Small intestine (tissue), 7 donors: Measurements from ENCODE around the gene ZFAND2A. TPM values are rescaled to one million over a fixed set of nuclear protein-coding genes. Genes with fewer than 3 reads are reported as not detected.
"Not testable (repeated sequence)": the region's sequence is repeated elsewhere in the genome, so short reads cannot be mapped to it uniquely, and the experiment has no call there.

Source experiments
- DNase-seq, 2 donors: peaks; one replicate each; pipeline versions ENCODE4 v3.0.0 to v3.0.0-alpha.2; 2013
- FAIRE-seq: peaks from 2 replicates; lab custom pipeline; 2012; peaks lifted over from hg19 to GRCh38; lab: Jason Lieb, UNC
- H3K27ac ChIP-seq, 3 donors: one replicate each; pipeline ENCODE4 v1.5.1; 2013; ENCODE audit warnings: low read length in 2 of 3, mild to moderate bottlenecking in 2 of 3, control low read depth in 1 of 3, inconsistent platforms in 1 of 3, low read depth in 1 of 3, moderate library complexity in 1 of 3
- H3K27me3 ChIP-seq, 3 donors: one replicate each; pipeline ENCODE4 v1.6.1; 2013; ENCODE audit warnings: low read length in 3 of 3, inconsistent platforms in 1 of 3; ENCODE audit not compliant: control insufficient read depth in 3 of 3, insufficient read depth in 3 of 3
- H3K36me3 ChIP-seq, 3 donors: one replicate each; pipeline ENCODE4 v1.6.1; 2013; ENCODE audit warnings: low read length in 3 of 3, inconsistent platforms in 1 of 3, low read depth in 1 of 3, mild to moderate bottlenecking in 1 of 3, moderate library complexity in 1 of 3; ENCODE audit not compliant: control insufficient read depth in 3 of 3, insufficient read depth in 2 of 3
- H3K4me1 ChIP-seq, 3 donors: one replicate each; pipeline ENCODE4 v1.6.1; 2013; ENCODE audit warnings: low read length in 2 of 3, inconsistent platforms in 1 of 3, low read depth in 1 of 3, mild to moderate bottlenecking in 1 of 3, moderate library complexity in 1 of 3; ENCODE audit not compliant: control insufficient read depth in 3 of 3, insufficient read depth in 2 of 3
- H3K4me3 ChIP-seq, 3 donors: one replicate each; pipeline ENCODE4 v1.5.1; 2013; ENCODE audit warnings: low read length in 3 of 3, control low read depth in 1 of 3, inconsistent platforms in 1 of 3, low read depth in 1 of 3, mild to moderate bottlenecking in 1 of 3, moderate library complexity in 1 of 3
- H3K9me3 ChIP-seq, 2 donors: one replicate each; pipeline ENCODE4 v1.6.1; 2013; ENCODE audit warnings: low read depth in 1 of 2, low read length in 1 of 2; ENCODE audit not compliant: control insufficient read depth in 2 of 2, insufficient read depth in 1 of 2
- WGBS, 3 donors: extraction: QIAGEN DNeasy Blood & Tissue Kit; methylation state at CpG; one replicate each; pipeline ENCODE4 v1.1.7; 2013; 5-methylcytosine and 5-hydroxymethylcytosine counted together
- polyA plus RNA-seq, 4 donors: library from polyadenylated mRNA; stranded (reverse) in 3 of 4; unstranded in 1 of 4; fragments of 200-250 nt in 3 of 4; fragments of 120-200 nt in 1 of 4; gene quantifications; one replicate each; pipeline versions ENCODE4 v1.2.1 to v1.2.3, GENCODE V29; 2013
- donor health status: healthy with polysubstance abuse.
- donor health status: control.
- donor health status: control.
- donor health status: Bipolar disorder and iron deficiency.
- donor health status: healthy.

ZFAND2A gene
- polyA plus RNA-seq, 4 donors, result 18.7 to 84.5 (median 50.5) TPM

DNA sequence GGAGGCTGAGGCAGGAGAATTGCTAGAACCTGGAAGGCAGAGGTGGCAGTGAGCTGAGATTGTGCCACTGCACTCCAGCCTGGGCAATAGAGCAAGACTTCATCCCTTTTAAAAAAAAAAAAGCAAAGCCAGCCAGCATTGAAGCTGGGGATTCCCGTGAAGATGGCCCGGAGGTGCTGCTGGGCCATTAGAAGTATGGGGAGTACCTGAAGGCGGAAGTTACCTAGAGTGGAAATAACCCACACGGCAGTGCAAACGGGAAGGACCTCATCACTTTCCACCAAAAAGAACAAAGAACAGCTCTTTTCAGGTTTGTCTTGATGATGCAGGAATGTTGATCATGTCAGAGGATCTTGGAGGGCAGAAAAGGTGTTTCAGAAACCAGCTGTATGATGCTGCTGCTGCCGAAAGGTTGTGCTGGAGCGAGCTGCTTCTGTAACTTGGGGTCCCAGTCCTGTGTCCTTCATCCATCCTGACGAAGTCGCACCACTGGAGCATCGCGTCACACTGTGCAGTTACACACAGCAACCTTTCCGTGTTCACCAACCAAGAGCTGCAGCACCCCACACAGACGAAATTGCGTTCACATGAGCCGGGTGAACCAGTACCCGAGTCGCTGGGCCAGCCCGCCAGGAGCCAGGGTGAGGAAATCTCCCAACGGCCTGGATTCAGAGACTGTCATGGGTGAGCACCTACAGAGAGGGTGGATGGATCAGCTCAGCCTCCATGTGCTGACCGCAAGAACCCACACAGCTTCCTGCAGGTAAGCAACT, 8.2 kb downstream of the ZFAND2A start:
- Histone ChIP-seq H3K27me3 (no peaks in the 10 kb centered on the region), H3K36me3 (peaks cover 9 to 68% (median 24%) of the 10 kb centered on the region in 3 donors), H3K9me3 (no peaks in the 10 kb centered on the region), H3K4me1 (peaks cover 0 to 3% (median 0%) of the 10 kb centered on the region in 3 donors), H3K4me3 (no peak overlapping the region), H3K27ac (no peak overlapping the region)
- DNase-seq (no peak), FAIRE-seq (no peak)
- 92 to 94% (median 93%) methylated on average over 20 of the region's 20 CpGs for WGBS, 3 donors

DNA sequence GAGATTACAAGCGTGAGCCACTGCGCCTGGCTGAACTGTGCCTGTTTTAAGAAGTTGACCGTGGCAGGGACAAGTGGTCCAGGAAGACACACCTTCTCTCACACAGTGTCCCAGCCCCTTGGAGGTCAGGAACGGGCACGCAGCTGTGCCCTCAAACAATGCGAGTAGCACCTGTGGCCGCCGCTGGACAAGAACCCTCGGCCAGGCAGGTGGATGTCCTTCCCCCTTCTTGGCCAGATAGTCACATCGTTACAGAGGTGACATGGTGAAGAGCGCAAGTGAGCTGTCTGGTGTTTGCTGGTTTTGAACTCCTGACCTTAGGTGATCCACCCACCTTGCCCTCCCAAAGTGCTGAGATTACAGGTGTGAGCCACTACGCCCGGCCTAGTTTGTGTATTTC, 8.8 kb downstream of the ZFAND2A start:
- peaks cover 9 to 62% (median 24%) of the 10 kb centered on the region in 3 donors for H3K36me3 ChIP-seq
- H3K9me3 ChIP-seq, result no peaks in the 10 kb centered on the region
- no peak overlapping the region for H3K27ac ChIP-seq
- DNase-seq (no peak), FAIRE-seq (no peak)
- no peaks in the 10 kb centered on the region for H3K27me3 ChIP-seq
- WGBS, 3 donors, result 90 to 95% (median 92%) methylated on average over 12 to 13 of the region's 13 CpGs
- H3K4me1 ChIP-seq, result no peaks in the 10 kb centered on the region
- H3K4me3 ChIP-seq, result no peak overlapping the region

DNA sequence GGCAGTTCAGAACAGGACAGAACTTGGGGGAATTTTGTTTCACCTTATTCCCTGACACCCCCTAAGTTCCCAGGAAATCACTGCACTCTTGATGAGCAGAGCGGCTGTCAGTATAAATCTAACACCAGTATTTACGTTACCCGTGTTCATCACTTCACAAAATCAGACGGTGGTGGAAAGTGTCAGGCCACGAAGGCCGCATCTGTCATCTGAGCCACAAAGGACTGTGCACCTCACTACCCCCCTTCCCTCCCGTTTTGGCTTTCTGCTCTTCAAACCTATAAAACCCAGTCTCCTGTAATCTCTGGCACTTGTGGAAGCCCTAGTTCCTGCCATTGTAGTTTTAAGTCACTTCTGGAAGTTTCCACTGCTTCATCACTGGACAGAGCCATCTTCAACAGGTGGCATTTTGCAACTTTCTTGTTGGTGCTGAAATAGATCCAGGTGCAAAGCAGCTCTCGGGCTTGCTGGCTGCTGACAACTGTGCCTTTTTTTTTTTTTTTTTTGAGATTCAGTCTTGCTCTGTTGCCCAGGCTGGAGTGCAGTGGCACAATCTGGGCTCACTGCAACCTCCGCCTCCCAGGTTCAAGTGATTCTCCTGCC, 9.5 kb downstream of the ZFAND2A start:
- Histone ChIP-seq H3K27me3 (no peaks in the 10 kb centered on the region), H3K36me3 (peaks cover 9 to 57% (median 24%) of the 10 kb centered on the region in 3 donors), H3K9me3 (no peaks in the 10 kb centered on the region), H3K4me3 (no peak overlapping the region), H3K27ac (no peak overlapping the region), H3K4me1 (no peaks in the 10 kb centered on the region)
- FAIRE-seq, result no peak
- DNase-seq, result no peak
- 80 to 83% (median 82%) methylated on average over 9 of the region's 9 CpGs for WGBS, 3 donors

- no peak for FAIRE-seq
- H3K4me1 ChIP-seq, result no peaks in the 10 kb centered on the region
- no peak overlapping the region for H3K27ac ChIP-seq
- WGBS, 3 donors, result 92 to 96% (median 95%) methylated on average over 20 of the region's 20 CpGs
- DNase-seq, result no peak
- no peak overlapping the region for H3K4me3 ChIP-seq
- no peaks in the 10 kb centered on the region for H3K9me3 ChIP-seq
- no peaks in the 10 kb centered on the region for H3K27me3 ChIP-seq
- H3K36me3 ChIP-seq, result peaks cover 7 to 48% (median 24%) of the 10 kb centered on the region in 3 donors
These were observed 10.6 kb downstream of the ZFAND2A start for GRCh38 chr7:1149351-1149794.

- peaks cover 0 to 33% (median 13%) of the 10 kb centered on the region in 3 donors for H3K36me3 ChIP-seq
- not testable (repeated sequence) for H3K4me3 ChIP-seq, H3K27me3 ChIP-seq, H3K4me1 ChIP-seq, H3K9me3 ChIP-seq, DNase-seq, FAIRE-seq, H3K27ac ChIP-seq
- WGBS, 3 donors, result 73 to 95% (median 87%) methylated on average over 8 of the region's 12 CpGs
These were observed 12.1 kb downstream of the ZFAND2A start for GRCh38 chr7:1147873-1148272.

DNA sequence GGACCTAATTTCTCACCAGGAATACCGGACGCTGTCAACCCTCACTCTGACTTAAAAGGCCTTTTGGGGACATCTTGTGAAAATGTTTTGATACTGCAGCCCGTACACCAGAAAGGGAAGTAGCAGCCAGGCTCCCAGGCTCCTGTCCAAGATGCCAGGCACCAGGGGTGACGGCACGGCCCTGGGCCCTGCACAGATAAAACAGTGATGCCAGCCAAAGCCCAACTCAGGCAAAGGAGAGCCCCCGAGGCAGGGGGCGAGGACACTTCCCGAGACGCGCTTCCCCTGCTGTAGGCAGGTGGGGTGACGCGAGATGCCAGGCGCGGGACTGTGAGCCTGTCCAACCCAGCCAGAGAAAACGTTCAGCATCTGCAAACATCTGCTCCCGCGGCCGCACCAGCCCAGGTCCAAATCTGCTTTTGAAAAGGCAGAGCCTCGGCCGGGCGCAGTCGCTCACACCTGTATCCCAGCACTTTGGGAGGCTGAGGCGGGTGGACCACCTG, 15.7 kb downstream of the ZFAND2A start:
- no peaks in the 10 kb centered on the region for H3K4me1 ChIP-seq
- WGBS, 3 donors, result 59 to 66% (median 63%) methylated on average over 23 of the region's 23 CpGs
- DNase-seq, result no peak
- no peaks in the 10 kb centered on the region for H3K9me3 ChIP-seq
- no peak overlapping the region for H3K4me3 ChIP-seq
- FAIRE-seq, result no peak
- H3K36me3 ChIP-seq, result peaks cover 0 to 3% (median 0%) of the 10 kb centered on the region in 3 donors
- no peaks in the 10 kb centered on the region for H3K27me3 ChIP-seq
- H3K27ac ChIP-seq, result no peak overlapping the region

DNA sequence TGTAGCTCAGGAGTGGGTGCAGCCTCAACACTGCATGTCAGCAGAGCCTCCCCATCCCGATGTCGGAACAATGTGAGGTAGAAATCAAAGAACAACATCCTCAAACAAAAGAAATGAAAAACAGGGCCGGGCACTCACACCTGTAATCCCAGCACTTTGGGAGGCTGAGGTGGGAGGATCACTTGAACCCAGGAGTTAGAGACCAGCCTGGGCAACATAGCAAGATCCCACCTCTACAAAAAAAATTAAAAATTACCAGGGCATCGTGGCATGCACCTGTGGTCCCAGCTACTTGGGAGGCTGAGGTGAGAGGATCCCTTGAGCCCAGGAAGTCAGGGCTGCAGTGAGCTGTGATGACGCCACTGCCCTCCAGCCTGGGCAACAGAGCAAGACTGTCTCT, 17.0 kb downstream of the ZFAND2A start:
- DNase-seq, H3K27me3 ChIP-seq, H3K36me3 ChIP-seq, FAIRE-seq, H3K4me3 ChIP-seq, H3K27ac ChIP-seq, H3K9me3 ChIP-seq, H3K4me1 ChIP-seq: not testable (repeated sequence)
- WGBS, 3 donors, result 82 to 95% (median 90%) methylated on average over 5 of the region's 5 CpGs

- no peak overlapping the region for H3K27ac ChIP-seq
- no peak for FAIRE-seq
- peaks cover 0 to 3% (median 2%) of the 10 kb centered on the region in 3 donors for H3K4me1 ChIP-seq
- no peaks in the 10 kb centered on the region for H3K27me3 ChIP-seq
- H3K36me3 ChIP-seq, result no peaks in the 10 kb centered on the region
- H3K4me3 ChIP-seq, result no peak overlapping the region
- H3K9me3 ChIP-seq, result no peaks in the 10 kb centered on the region
- WGBS, 3 donors, result 76 to 84% (median 79%) methylated on average over 14 of the region's 14 CpGs
- DNase-seq, result no peak
These were observed 17.9 kb downstream of the ZFAND2A start for GRCh38 chr7:1142051-1142635.
